Chondrocyte (in vitro differentiated cells): Measurements from ENCODE around the gene USP14. TPM values are rescaled to one million over a fixed set of nuclear protein-coding genes. Genes with fewer than 3 reads are reported as not detected.

ENCODE experiments used
- DNase-seq: peaks from one replicate; pipeline ENCODE4 v3.0.0; 2021; ENCODE audit warnings: mixed read lengths, low spot score
- H3K27ac Mint-ChIP-seq: one replicate; pipeline ENCODE4 v1.8.0; 2021; ENCODE audit warnings: mild to moderate bottlenecking, moderate library complexity, mixed read lengths; ENCODE audit not compliant: unreplicated experiment
- H3K27me3 Mint-ChIP-seq: 2 replicates; pipeline ENCODE4 v1.8.0; 2021; ENCODE audit warnings: low read depth, mixed read lengths
- H3K36me3 Mint-ChIP-seq: 2 replicates; pipeline ENCODE4 v1.8.0; 2021; ENCODE audit warnings: low read depth, mixed read lengths
- H3K4me1 Mint-ChIP-seq: 2 replicates; pipeline ENCODE4 v1.8.0; 2021; ENCODE audit warnings: low read depth, mild to moderate bottlenecking, mixed read lengths
- H3K4me3 Mint-ChIP-seq: one replicate; pipeline ENCODE4 v1.8.0; 2021; ENCODE audit warnings: mild to moderate bottlenecking, moderate library complexity, mixed read lengths; ENCODE audit not compliant: unreplicated experiment
- H3K9me3 Mint-ChIP-seq: 2 replicates; pipeline ENCODE4 v1.8.0; 2021; ENCODE audit warnings: low read depth, mixed read lengths
- CTCF ChIP-seq: fragments of 200-600 bp; sonication (generic); IDR thresholded peaks from 2 replicates; pipeline ENCODE4 v1.5.0; 2021; ENCODE audit warnings: antibody characterized with exemption, mild to moderate bottlenecking, moderate library complexity
- total RNA-seq: library from RNA; stranded (reverse); gene quantifications from 3 replicates; pipeline ENCODE4 v1.2.1, GENCODE V29; 2021

The USP14 gene
- total RNA-seq, 1 donor from 2014 or later = 76.7 TPM

DNA sequence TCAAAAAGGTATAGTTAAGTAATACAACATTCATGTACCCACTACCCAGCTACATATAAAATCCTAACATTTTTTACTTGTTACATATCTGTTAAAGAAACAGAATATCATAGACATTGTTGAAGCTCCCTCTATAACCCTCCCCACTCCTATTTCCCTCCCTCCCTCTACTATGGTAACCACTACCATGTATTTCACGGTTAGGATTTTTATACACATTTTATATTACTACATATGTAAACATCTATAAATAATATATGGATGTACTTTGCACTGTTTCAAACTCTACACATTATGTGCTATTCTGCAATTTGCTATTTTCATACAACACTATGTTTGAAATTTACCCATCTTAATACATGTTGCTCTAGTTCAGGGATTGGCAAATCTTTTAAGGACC lies 73.2 kb downstream of the USP14 start:
- TF ChIP-seq CTCF = no peak
- Mint-ChIP-seq H3K27ac (no peak overlapping the region), H3K9me3 (no peaks in the 10 kb centered on the region), H3K36me3 (peaks cover 6% of the 10 kb centered on the region), H3K27me3 (no peaks in the 10 kb centered on the region), H3K4me3 (no peak overlapping the region), H3K4me1 (no peaks in the 10 kb centered on the region)
- no peak for DNase-seq

DNA sequence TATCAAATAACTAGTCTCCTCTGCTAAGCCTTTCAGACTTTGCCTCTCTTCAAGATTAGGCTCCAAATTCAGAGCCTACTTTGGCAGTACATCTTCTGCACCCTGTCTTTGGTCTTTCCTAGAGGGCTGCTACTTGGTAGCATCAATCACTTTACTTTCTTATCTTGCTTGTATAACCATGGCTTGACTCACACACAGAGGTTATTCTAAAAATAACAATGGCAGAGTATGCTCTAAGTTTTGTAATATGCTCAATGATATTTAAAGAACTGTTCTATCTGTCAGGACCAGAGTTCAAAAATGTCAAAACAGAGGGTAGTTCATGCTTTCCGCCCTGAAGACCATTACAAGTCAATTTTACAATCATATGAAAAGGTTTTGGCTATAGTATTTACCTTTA lies 81.8 kb downstream of the USP14 start:
- H3K27ac Mint-ChIP-seq = no peak overlapping the region
- no peaks in the 10 kb centered on the region for H3K9me3 Mint-ChIP-seq
- no peak overlapping the region for H3K4me3 Mint-ChIP-seq
- peaks cover 4% of the 10 kb centered on the region for H3K4me1 Mint-ChIP-seq
- no peak for TF ChIP-seq CTCF
- no peaks in the 10 kb centered on the region for H3K27me3 Mint-ChIP-seq
- DNase-seq = no peak
- H3K36me3 Mint-ChIP-seq = peaks cover 14% of the 10 kb centered on the region

- no peaks in the 10 kb centered on the region for H3K9me3 Mint-ChIP-seq
- H3K36me3 Mint-ChIP-seq = peaks cover 27% of the 10 kb centered on the region
- no peak for TF ChIP-seq CTCF
- H3K4me3 Mint-ChIP-seq = no peak overlapping the region
- no peaks in the 10 kb centered on the region for H3K27me3 Mint-ChIP-seq
- H3K4me1 Mint-ChIP-seq = peaks cover under 1% of the 10 kb centered on the region
- no peak for DNase-seq
- H3K27ac Mint-ChIP-seq = no peak overlapping the region
These were observed 87.0 kb downstream of the USP14 start for GRCh38 chr18:245282-245847.

GRCh38 chr18:248053-248452 lies 89.7 kb downstream of the USP14 start:
- Mint-ChIP-seq H3K36me3 (peaks cover 37% of the 10 kb centered on the region), H3K27me3 (no peaks in the 10 kb centered on the region), H3K9me3 (no peaks in the 10 kb centered on the region), H3K27ac (no peak overlapping the region), H3K4me1 (no peaks in the 10 kb centered on the region), H3K4me3 (no peak overlapping the region)
- TF ChIP-seq CTCF = no peak
- no peak for DNase-seq

- no peak for DNase-seq
- no peaks in the 10 kb centered on the region for H3K27me3 Mint-ChIP-seq
- no peak overlapping the region for H3K4me3 Mint-ChIP-seq
- H3K9me3 Mint-ChIP-seq = no peaks in the 10 kb centered on the region
- no peak for TF ChIP-seq CTCF
- no peak overlapping the region for H3K27ac Mint-ChIP-seq
- peaks cover 23% of the 10 kb centered on the region for H3K36me3 Mint-ChIP-seq
- H3K4me1 Mint-ChIP-seq = no peaks in the 10 kb centered on the region
These were observed 92.3 kb downstream of the USP14 start for GRCh38 chr18:250685-251084.
